Heart right ventricle (tissue), 16 donors: ENCODE results near the gene RNMT. TPM values are rescaled to one million over a fixed set of nuclear protein-coding genes. Genes with fewer than 3 reads are reported as not detected.
"Not testable (repeated sequence)": the region's sequence is repeated elsewhere in the genome, so short reads cannot be mapped to it uniquely, and the experiment has no call there.

Experiments used
- ATAC-seq, 8 donors: fragments of 200-7000 bp; cut with Tn5 transposase; one replicate each; pipeline ENCODE4 v1.9.1; 2020; ENCODE audit warnings: mild to moderate bottlenecking in 8 of 8, moderate library complexity in 8 of 8, moderate number of reproducible peaks in 1 of 8
- DNase-seq, 2 donors: peaks; one replicate each; pipeline ENCODE4 v3.0.0-alpha.2; 2020
- H3K27ac ChIP-seq, 10 donors: fragments of 200-600 bp; sonication (generic) in 2 of 10; one replicate each; pipeline versions ENCODE4 v1.5.0 to v1.8.0; 2020 to 2022; ENCODE audit warnings: mild to moderate bottlenecking in 3 of 10
- H3K27me3 ChIP-seq, 7 donors: fragments of 200-600 bp; one replicate each; pipeline ENCODE4 v1.8.0; 2021 to 2022; ENCODE audit warnings: mild to moderate bottlenecking in 2 of 7
- H3K36me3 ChIP-seq, 9 donors: fragments of 200-600 bp; sonication (generic) in 1 of 9; one replicate each; pipeline versions ENCODE4 v1.5.0 to v1.8.0; 2020 to 2022; ENCODE audit warnings: mild to moderate bottlenecking in 2 of 9
- H3K4me1 ChIP-seq, 9 donors: fragments of 200-600 bp; sonication (generic) in 1 of 9; one replicate each; pipeline versions ENCODE4 v1.5.0 to v1.8.0; 2020 to 2022; ENCODE audit warnings: mild to moderate bottlenecking in 4 of 9
- H3K4me3 ChIP-seq, 10 donors: fragments of 200-600 bp; sonication (generic) in 2 of 10; one replicate each; pipeline versions ENCODE4 v1.5.0 to v1.8.0; 2020 to 2022; ENCODE audit warnings: mild to moderate bottlenecking in 7 of 10, moderate library complexity in 2 of 10
- H3K9me3 ChIP-seq, 11 donors: fragments of 200-600 bp in 10 of 11; sonication (generic) in 2 of 11; one replicate each; pipeline versions ENCODE4 v1.5.0 to v1.8.0; 2013 to 2022; ENCODE audit warnings: mild to moderate bottlenecking in 2 of 11, control low read depth in 1 of 11, moderate library complexity in 1 of 11
- CTCF ChIP-seq, 9 donors: fragments of 200-600 bp; sonication (generic) in 2 of 9; IDR thresholded peaks; one replicate each; pipeline versions ENCODE4 v1.5.0 to v1.8.0; 2021 to 2022; ENCODE audit warnings: antibody characterized with exemption in 9 of 9, mild to moderate bottlenecking in 5 of 9, moderate library complexity in 1 of 9
- WGBS, 2 donors: extraction: QIAGEN DNeasy Blood & Tissue Kit; methylation state at CpG; one replicate each; pipeline ENCODE4 v1.1.7; 2013; ENCODE audit warnings: inconsistent platforms in 1 of 2; 5-methylcytosine and 5-hydroxymethylcytosine counted together
- intact Hi-C, 10 donors: fragments of 100-400 bp; cut with DNase I; formaldehyde crosslinking; loops; one replicate each; pipeline versions ENCODE4 v1.11.1 to v1.14.2; 2022
- polyA plus RNA-seq, 2 donors: library from polyadenylated mRNA; stranded (reverse); fragments of 200-250 nt; gene quantifications; one replicate each; pipeline ENCODE4 v1.2.3, GENCODE V29; 2013
- total RNA-seq, 10 donors: library from RNA; stranded (reverse); fragmentation: NEBNext Ultra II Directional in 3 of 10; extraction: Animal tissue kit (Norgen Biotek cat#: 25700) in 3 of 10; gene quantifications; one replicate each; pipeline versions ENCODE4 v1.2.1 to v1.2.4, GENCODE V29; 2021 to 2023
- donor health status: Arrhythmogenic right ventricular cardiomyopathy.
- donor health status: ischemic (EF 13 %, LVEDD 7.1; RV severe dilation, severe dysfunction).
- donor health status: healthy with polysubstance abuse.
- donor health status: DM: no; HTN: yes; CAD: no.
- donor health status: DM: no; HTN: no; CAD: no.
- donor health status: ischemic (EF 25% LVEDD 6.9; RV normal size, moderate dysfunction).
- donor health status: ischemic (EF 25% LVEDD 5.7; RV mildly dilated, moderate dysfunction).
- donor health status: healthy.
- donor health status: DM: yes; HTN: yes; CAD: no.
- donor health status: Ischemic cardiomyopathy.
- donor health status: ischemic (EF 35%, LVEDD 5.7; RV mildly dilated, moderate dysfunction).
- donor health status: nonischemic (EF 11% LVEDD 7.7; RV severe dilation, severe dysfunction).
- donor health status: DM: yes; HTN: yes; CAD: no.
- donor health status: PGD.
- donor health status: ischemic (EF 29% LVEDD 5.4; RV normal size, mild dysfunction).
- donor health status: nonischemic (EF 23%, LVEDD 6.1; RV moderate dilation, normal function).

RNMT gene
- total and polyA plus RNA-seq, 12 donors, result 12.4 to 37.0 (median 33.0) TPM

DNA sequence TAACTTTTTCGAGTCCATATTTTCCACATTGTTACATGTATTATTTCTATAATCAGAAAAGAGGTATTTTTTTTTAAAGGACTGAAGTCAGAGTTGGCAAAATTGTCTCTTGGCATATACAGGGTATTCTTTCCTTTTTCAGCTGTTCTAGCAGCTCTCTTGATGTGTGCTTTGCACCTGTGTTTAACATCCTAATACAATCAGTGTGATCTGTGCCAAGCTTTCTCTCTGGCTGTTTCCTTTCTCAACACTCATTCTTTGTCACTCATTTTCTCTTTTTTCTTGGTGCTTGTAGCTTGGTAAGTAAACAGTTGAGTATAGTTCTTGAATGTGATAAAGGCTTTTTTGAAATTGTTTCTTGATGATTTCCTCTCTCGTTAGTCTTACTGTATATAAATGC, 9.2 kb downstream of the RNMT start:
- TF ChIP-seq CTCF (IDR thresholded peaks at IDR 0.05), result no peak
- intact Hi-C loops, result no loop called here
- ATAC-seq (no peak), DNase-seq (no peak)
- 97 to 98% methylated on average over 2 of the region's 2 CpGs for WGBS, 2 donors
- H3K4me1 ChIP-seq, result peaks cover 0 to 12% (median 0%) of the 10 kb centered on the region in 9 donors
- H3K36me3 ChIP-seq, result peaks cover 0 to 95% (median 39%) of the 10 kb centered on the region in 9 donors
- no peaks in the 10 kb centered on the region for H3K9me3 ChIP-seq
- H3K27ac ChIP-seq, result no peak overlapping the region
- H3K27me3 ChIP-seq, result no peaks in the 10 kb centered on the region
- H3K4me3 ChIP-seq, result no peak overlapping the region

GRCh38 chr18:13745696-13746095, 19.2 kb downstream of the RNMT start:
- Histone ChIP-seq H3K36me3 (peaks cover 0 to 100% (median 44%) of the 10 kb centered on the region in 9 donors), H3K9me3 (no peaks in the 10 kb centered on the region), H3K4me3 (no peak overlapping the region), H3K27me3 (no peaks in the 10 kb centered on the region), H3K4me1 (no peaks in the 10 kb centered on the region), H3K27ac (no peak overlapping the region)
- TF ChIP-seq CTCF (IDR thresholded peaks at IDR 0.05), result no peak
- intact Hi-C loops, result no loop called here
- WGBS, 2 donors, result 53 to 57% methylated on average over 3 of the region's 3 CpGs
- no peak for DNase-seq
- ATAC-seq, result no peak

DNA sequence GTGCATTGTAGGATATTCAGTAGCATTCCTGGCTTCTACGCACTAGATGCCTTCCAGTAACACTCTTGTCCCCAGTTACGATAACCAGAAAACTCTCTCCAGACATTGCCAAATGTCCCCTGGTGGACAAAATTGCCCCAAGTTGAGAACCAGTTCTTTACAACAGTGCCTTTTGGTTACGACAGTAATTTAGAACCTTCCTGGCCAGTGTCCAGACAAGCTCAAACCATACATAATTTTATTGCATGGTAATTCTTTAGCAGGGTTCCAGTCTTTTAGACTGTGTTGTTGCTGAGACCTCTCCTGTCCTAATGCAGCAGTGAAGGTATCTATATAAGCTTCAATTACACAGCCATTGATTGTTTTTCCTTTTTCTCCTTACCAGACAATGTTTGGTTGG, 20.2 kb downstream of the RNMT start:
- intact Hi-C loops, result no loop called here
- DNase-seq (no peak), ATAC-seq (peak in 1 of 8 donors; percentile 15)
- H3K9me3 ChIP-seq, result no peaks in the 10 kb centered on the region
- H3K4me1 ChIP-seq, result no peaks in the 10 kb centered on the region
- no peak overlapping the region for H3K4me3 ChIP-seq
- H3K27me3 ChIP-seq, result no peaks in the 10 kb centered on the region
- 75 to 85% methylated on average over 3 of the region's 3 CpGs for WGBS, 2 donors
- TF ChIP-seq CTCF (IDR thresholded peaks at IDR 0.05), result no peak
- H3K36me3 ChIP-seq, result peaks cover 0 to 100% (median 36%) of the 10 kb centered on the region in 9 donors
- no peak overlapping the region for H3K27ac ChIP-seq

- H3K27ac ChIP-seq, intact Hi-C loops, DNase-seq, H3K4me1 ChIP-seq, ATAC-seq, H3K27me3 ChIP-seq, H3K4me3 ChIP-seq, H3K9me3 ChIP-seq: not testable (repeated sequence)
- peaks cover 0 to 100% (median 53%) of the 10 kb centered on the region in 9 donors for H3K36me3 ChIP-seq
- 92 to 97% methylated on average over 3 of the region's 3 CpGs for WGBS, 2 donors
Observed at GRCh38 chr18:13751599-13751998, 25.1 kb downstream of the RNMT start.

DNA sequence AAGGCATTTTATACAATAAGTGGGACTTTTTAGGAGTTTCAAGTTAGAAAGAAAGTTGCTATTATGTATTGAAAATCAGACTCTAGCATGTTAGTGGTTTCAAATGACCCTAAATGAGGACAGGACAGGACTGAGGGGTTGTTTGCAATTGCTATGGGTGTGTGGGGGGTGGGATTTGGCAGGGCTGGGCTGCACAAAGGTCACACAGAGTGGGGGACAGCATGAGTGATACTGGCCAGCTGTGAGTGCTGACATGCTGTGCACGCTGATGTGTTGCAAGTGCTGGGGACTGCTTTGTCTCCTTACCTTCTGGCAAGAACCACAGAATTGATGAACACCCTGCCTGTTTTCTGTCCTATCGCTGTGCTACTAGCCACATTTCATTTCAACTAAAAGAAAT, 29.8 kb downstream of the RNMT start:
- TF ChIP-seq CTCF (IDR thresholded peaks at IDR 0.05), result no peak
- peaks cover 0 to 17% (median 0%) of the 10 kb centered on the region in 9 donors for H3K4me1 ChIP-seq
- WGBS, 2 donors, result 49 to 62% methylated on average over 2 of the region's 2 CpGs
- intact Hi-C loops, result no loop called here
- ATAC-seq (peak in 5 of 8 donors; percentile 46 to 88 (median 76)), DNase-seq (peak in 1 of 2 donors; percentile 25)
- no peak overlapping the region for H3K4me3 ChIP-seq
- peaks cover 0 to 100% (median 52%) of the 10 kb centered on the region in 9 donors for H3K36me3 ChIP-seq
- H3K27ac ChIP-seq, result peak overlapping the region in 1 of 10 donors; percentile 19
- H3K9me3 ChIP-seq, result peaks cover 0 to 8% (median 0%) of the 10 kb centered on the region in 11 donors
- no peaks in the 10 kb centered on the region for H3K27me3 ChIP-seq
